GM21529 (cell line): ENCODE measurements around the gene RMND5B.

Experiments
- ATAC-seq: cut with Tn5 transposase; IDR thresholded peaks from one replicate; pipeline ENCODE4 v1.9.1; 2021; ENCODE audit not compliant: unreplicated experiment

RMND5B gene

GRCh38 chr5:178199581-178200434, 69.0 kb downstream of the RMND5B start:
- ATAC-seq, result no peak
